Astrocyte (in vitro differentiated cells and primary cell): ENCODE measurements around the gene EEA1. TPM values are rescaled to one million over a fixed set of nuclear protein-coding genes. Genes with fewer than 3 reads are reported as not detected.

Experiments used
- DNase-seq: peaks from one replicate; pipeline ENCODE4 v3.0.0-alpha.2; 2010; ENCODE audit warnings: low read depth
- FAIRE-seq: peaks from 2 replicates; lab custom pipeline; 2011; peaks lifted over from hg19 to GRCh38; lab: Jason Lieb, UNC
- H2AFZ ChIP-seq: 2 replicates; pipeline ENCODE4 v1.6.0; 2012; ENCODE audit warnings: low read depth, low read length, inconsistent platforms
- H3K27ac ChIP-seq: 2 replicates; pipeline ENCODE4 v1.5.1; 2011; ENCODE audit warnings: low read depth, low read length, inconsistent platforms
- H3K27me3 ChIP-seq: 2 replicates; pipeline ENCODE4 v1.6.0; 2011; ENCODE audit warnings: low read length, inconsistent platforms; ENCODE audit not compliant: insufficient read depth
- H3K36me3 ChIP-seq: 2 replicates; pipeline ENCODE4 v1.5.1; 2011; ENCODE audit warnings: low read length, inconsistent platforms; ENCODE audit not compliant: insufficient read depth
- H3K4me1 ChIP-seq: 2 replicates; pipeline ENCODE4 v1.5.1; 2011; ENCODE audit warnings: low read length, inconsistent platforms; ENCODE audit not compliant: insufficient read depth
- H3K4me2 ChIP-seq: 2 replicates; pipeline ENCODE4 v1.6.0; 2012; ENCODE audit warnings: low read length, inconsistent platforms
- H3K4me3 ChIP-seq: 2 replicates; pipeline ENCODE4 v1.5.1; 2011; ENCODE audit warnings: low read depth, mild to moderate bottlenecking, low read length, inconsistent platforms; ENCODE audit not compliant: insufficient read depth
- H3K79me2 ChIP-seq: 2 replicates; pipeline ENCODE4 v1.6.0; 2012; ENCODE audit warnings: mild to moderate bottlenecking, low read length, inconsistent platforms; ENCODE audit not compliant: insufficient read depth
- H3K9ac ChIP-seq: 2 replicates; pipeline ENCODE4 v1.6.0; 2012; ENCODE audit warnings: mild to moderate bottlenecking, low read length, inconsistent platforms
- H3K9me3 ChIP-seq: 2 replicates; pipeline ENCODE4 v1.5.1; 2012; ENCODE audit warnings: low read depth, mild to moderate bottlenecking, low read length, inconsistent platforms; ENCODE audit not compliant: insufficient read depth
- H4K20me1 ChIP-seq: 2 replicates; pipeline ENCODE4 v1.6.0; 2012; ENCODE audit warnings: low read length, inconsistent platforms; ENCODE audit not compliant: insufficient read depth
- H3K27ac Mint-ChIP-seq: one replicate; pipeline ENCODE4 v1.8.0; 2021; ENCODE audit warnings: mild to moderate bottlenecking, mixed read lengths; ENCODE audit not compliant: unreplicated experiment
- H3K27me3 Mint-ChIP-seq: one replicate; pipeline ENCODE4 v1.8.0; 2021; ENCODE audit warnings: low read depth, mixed read lengths; ENCODE audit not compliant: unreplicated experiment
- H3K36me3 Mint-ChIP-seq: one replicate; pipeline ENCODE4 v1.8.0; 2021; ENCODE audit warnings: low read depth, mixed read lengths; ENCODE audit not compliant: unreplicated experiment
- H3K4me1 Mint-ChIP-seq: one replicate; pipeline ENCODE4 v1.8.0; 2021; ENCODE audit warnings: low read depth, mixed read lengths; ENCODE audit not compliant: unreplicated experiment
- H3K4me3 Mint-ChIP-seq: one replicate; pipeline ENCODE4 v1.8.0; 2021; ENCODE audit warnings: mild to moderate bottlenecking, moderate library complexity, mixed read lengths; ENCODE audit not compliant: unreplicated experiment
- H3K9me3 Mint-ChIP-seq: one replicate; pipeline ENCODE4 v1.8.0; 2021; ENCODE audit warnings: mild to moderate bottlenecking, mixed read lengths; ENCODE audit not compliant: unreplicated experiment
- CTCF ChIP-seq: IDR thresholded peaks from 2 replicates; pipeline ENCODE4 v1.5.1; 2011; ENCODE audit warnings: low read depth, mild to moderate bottlenecking, inconsistent platforms, low read length, moderate library complexity; ENCODE audit not compliant: insufficient read depth
- EZH2 ChIP-seq: IDR thresholded peaks from 2 replicates; pipeline ENCODE4 v1.6.1; 2012; ENCODE audit warnings: mild to moderate bottlenecking, low read length, inconsistent platforms; ENCODE audit not compliant: insufficient read depth
- total RNA-seq: library from RNA; stranded (reverse); gene quantifications from 2 replicates; pipeline ENCODE4 v1.2.1, GENCODE V29; 2021

The EEA1 gene
- total RNA-seq, 1 donor from 2014 or later = 36.5 TPM

- Mint-ChIP-seq H3K27me3 (no peaks in the 10 kb centered on the region), H3K27ac (no peak overlapping the region), H3K4me1 (peaks cover 4% of the 10 kb centered on the region), H3K4me3 (no peak overlapping the region), H3K36me3 (no peaks in the 10 kb centered on the region), H3K9me3 (no peaks in the 10 kb centered on the region)
- TF ChIP-seq CTCF (no peak), EZH2 (no peak)
- Histone ChIP-seq H3K27me3 (no peaks in the 10 kb centered on the region), H3K4me1 (no peaks in the 10 kb centered on the region), H2AFZ (no peak overlapping the region), H3K9ac (no peak overlapping the region), H3K79me2 (no peaks in the 10 kb centered on the region), H3K27ac (no peak overlapping the region), H4K20me1 (no peaks in the 10 kb centered on the region), H3K4me3 (no peak overlapping the region), H3K36me3 (no peaks in the 10 kb centered on the region), H3K4me2 (no peak overlapping the region), H3K9me3 (peaks cover 6% of the 10 kb centered on the region)
- FAIRE-seq (no peak), DNase-seq (no peak)
Measured at GRCh38 chr12:92961949-92962348, 32.9 kb upstream of the EEA1 start.

GRCh38 chr12:92955997-92956663, 27.0 kb upstream of the EEA1 start:
- no peaks in the 10 kb centered on the region for H3K79me2 ChIP-seq
- no peaks in the 10 kb centered on the region for H4K20me1 ChIP-seq
- no peaks in the 10 kb centered on the region for H3K27me3 Mint-ChIP-seq
- no peaks in the 10 kb centered on the region for H3K36me3 Mint-ChIP-seq
- H3K9me3 Mint-ChIP-seq = peaks cover 5% of the 10 kb centered on the region
- H3K9me3 ChIP-seq = peaks cover 13% of the 10 kb centered on the region
- DNase-seq = peak; percentile 86
- no peak for TF ChIP-seq CTCF
- TF ChIP-seq EZH2 = no peak
- H3K4me1 Mint-ChIP-seq = peaks cover 9% of the 10 kb centered on the region
- no peaks in the 10 kb centered on the region for H3K4me1 ChIP-seq
- H3K36me3 ChIP-seq = no peaks in the 10 kb centered on the region
- FAIRE-seq = no peak
- peak overlapping the region; percentile 59 for H3K27ac Mint-ChIP-seq
- H3K4me3 ChIP-seq = no peak overlapping the region
- H3K27me3 ChIP-seq = no peaks in the 10 kb centered on the region
- H3K4me3 Mint-ChIP-seq = no peak overlapping the region
- H3K9ac ChIP-seq = no peak overlapping the region
- no peak overlapping the region for H3K27ac ChIP-seq
- no peak overlapping the region for H2AFZ ChIP-seq
- no peak overlapping the region for H3K4me2 ChIP-seq

GRCh38 chr12:92953747-92954146, 24.7 kb upstream of the EEA1 start:
- H3K27me3 ChIP-seq = no peaks in the 10 kb centered on the region
- no peaks in the 10 kb centered on the region for H3K4me1 ChIP-seq
- no peak for TF ChIP-seq CTCF
- no peak for TF ChIP-seq EZH2
- no peak overlapping the region for H3K9ac ChIP-seq
- FAIRE-seq (no peak), DNase-seq (no peak)
- Mint-ChIP-seq H3K27ac (no peak overlapping the region), H3K4me3 (no peak overlapping the region), H3K9me3 (peaks cover 5% of the 10 kb centered on the region), H3K27me3 (no peaks in the 10 kb centered on the region), H3K4me1 (peaks cover 9% of the 10 kb centered on the region), H3K36me3 (no peaks in the 10 kb centered on the region)
- peaks cover 13% of the 10 kb centered on the region for H3K9me3 ChIP-seq
- H3K4me2 ChIP-seq = no peak overlapping the region
- no peak overlapping the region for H2AFZ ChIP-seq
- H3K4me3 ChIP-seq = no peak overlapping the region
- H4K20me1 ChIP-seq = no peaks in the 10 kb centered on the region
- H3K36me3 ChIP-seq = no peaks in the 10 kb centered on the region
- H3K79me2 ChIP-seq = no peaks in the 10 kb centered on the region
- H3K27ac ChIP-seq = no peak overlapping the region
